GM19043 (cell line): ENCODE results near the gene CCDC7.
"Not testable (repeated sequence)": the region's sequence is repeated elsewhere in the genome, so short reads cannot be mapped to it uniquely, and the experiment has no call there.

Source experiments
- ATAC-seq: cut with Tn5 transposase; IDR thresholded peaks from one replicate; pipeline ENCODE4 v1.9.1; 2021; ENCODE audit warnings: low read depth; ENCODE audit not compliant: unreplicated experiment

The CCDC7 gene

DNA sequence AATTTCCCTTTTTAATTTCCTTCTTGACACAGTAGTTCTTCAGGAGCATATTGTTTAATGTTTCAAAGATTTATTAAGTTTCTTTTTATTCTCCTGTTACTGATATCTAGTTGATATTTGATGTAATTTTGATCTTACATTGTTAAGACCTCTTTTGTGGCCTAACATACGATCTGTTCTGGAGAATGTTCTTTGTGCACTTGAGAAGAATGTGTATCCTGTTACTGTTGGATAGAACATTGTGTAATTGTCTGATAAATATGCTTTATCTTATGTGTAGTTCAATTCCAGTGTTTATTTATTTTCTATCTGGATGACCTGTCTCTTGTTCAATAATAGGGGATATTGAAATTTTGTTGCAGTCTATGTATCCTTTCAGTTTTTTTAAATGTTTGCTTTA is 405.4 kb downstream of the CCDC7 start:
- no peak for ATAC-seq

DNA sequence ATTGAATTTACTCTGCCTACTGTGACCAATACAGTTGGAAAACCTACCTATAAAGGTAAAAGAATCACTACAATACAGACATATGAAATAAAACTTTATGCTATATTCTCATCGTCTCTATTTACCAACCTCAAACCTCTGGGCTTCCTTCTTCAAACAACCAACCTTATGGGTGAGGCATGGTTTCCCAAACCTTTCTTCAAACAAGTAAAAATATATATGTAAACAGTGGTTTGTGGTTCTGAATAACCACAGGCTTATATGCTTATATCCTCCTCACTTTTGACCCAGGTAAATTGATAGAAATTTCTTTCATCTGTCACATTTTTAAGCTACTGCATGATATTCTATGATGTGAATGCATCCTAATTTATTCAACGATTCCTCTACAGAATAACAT is 408.5 kb downstream of the CCDC7 start:
- ATAC-seq: no peak

DNA sequence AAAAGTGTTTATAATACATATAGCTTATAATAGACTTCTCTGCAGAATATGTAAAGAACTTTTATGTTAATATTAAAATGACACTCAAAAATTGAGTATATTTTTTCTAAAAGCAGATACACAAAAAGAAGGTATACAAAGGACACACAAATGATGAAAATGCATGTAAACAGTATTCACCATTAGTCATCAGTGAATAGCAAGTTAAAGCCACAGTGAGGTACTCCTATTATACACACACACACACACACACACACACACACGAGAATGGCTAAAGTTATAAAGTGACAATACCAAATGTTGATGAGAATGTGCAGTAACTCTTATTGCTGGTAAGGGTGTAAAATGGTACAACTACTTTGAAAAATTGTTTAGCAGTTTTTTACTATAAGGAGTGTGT is 419.2 kb downstream of the CCDC7 start:
- no peak for ATAC-seq

DNA sequence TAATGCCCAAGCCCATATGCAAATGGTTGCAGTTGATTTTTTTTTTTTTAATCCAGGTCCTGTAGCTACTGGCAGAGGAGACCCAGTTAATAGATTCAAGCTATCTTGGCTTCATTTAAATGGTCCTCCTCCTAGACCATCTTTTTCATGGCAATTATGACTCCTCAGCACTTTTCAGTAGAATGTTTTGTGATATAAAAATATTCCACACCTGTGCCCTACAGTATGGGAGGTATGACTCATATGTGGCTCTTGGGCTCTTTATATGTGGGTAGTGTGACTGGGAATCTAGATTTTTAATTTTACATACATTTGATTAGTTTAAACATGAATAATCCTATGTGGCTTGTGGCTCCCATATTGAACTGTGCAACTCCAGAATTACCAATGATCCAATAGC is 432.0 kb downstream of the CCDC7 start:
- ATAC-seq: no peak

DNA sequence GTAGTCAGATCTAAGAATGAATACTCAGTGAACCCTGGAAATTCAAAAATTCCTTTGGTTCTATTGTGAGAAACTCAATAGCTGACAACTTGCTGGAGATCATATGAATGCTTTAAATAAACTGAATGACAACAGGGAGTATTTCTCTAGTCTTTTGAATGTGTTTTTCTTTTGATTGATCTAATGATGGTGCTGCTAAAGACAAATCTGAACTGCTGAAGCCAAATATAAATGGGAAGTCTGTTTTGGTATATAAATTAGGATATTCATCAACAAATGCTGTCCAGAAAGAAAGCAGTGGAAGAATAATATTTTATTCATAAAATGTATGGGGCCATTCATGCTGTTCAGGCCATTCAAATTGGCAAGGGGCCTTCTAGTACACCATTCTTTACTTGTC is 432.7 kb downstream of the CCDC7 start:
- no peak for ATAC-seq

DNA sequence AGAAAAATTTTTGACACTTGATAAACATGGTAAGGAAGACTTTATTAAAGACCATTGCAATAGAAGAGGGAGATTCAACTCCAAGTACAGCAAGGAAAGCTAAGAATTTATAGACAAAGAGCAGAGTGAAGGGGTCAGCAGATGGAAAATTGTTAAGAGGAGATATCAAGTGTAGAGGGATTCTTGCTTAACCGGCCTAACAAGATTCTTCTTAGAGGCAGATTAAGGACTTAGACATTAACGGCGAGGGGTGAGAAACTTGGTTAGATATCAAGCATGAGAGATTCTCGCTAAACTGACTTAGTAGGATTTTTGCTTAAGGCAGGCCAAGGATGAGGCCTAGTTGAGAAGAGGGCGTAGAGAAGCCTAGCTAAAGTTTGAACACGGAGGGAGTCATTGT is 436.1 kb downstream of the CCDC7 start:
- ATAC-seq: no peak

DNA sequence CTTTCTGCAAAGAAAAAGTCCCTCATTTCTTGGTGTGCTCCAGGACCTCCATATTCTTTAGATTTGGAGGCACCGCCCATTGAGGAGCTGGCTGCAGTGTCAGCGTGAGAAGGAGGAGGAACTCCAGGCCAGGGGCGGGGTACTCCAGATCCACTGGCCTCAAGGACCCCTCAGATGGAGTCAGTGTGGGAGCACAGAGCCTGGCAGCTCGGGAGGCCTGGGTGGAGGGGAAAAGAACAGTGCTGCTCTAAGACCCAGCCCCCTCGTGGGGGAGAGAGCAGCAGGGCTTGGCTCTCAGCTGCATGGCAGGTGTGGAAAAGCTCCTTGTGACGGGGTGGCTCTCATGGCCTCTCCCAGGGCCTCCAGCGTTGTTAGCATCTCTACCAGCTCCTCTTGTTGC is 441.5 kb downstream of the CCDC7 start:
- ATAC-seq: no peak

DNA sequence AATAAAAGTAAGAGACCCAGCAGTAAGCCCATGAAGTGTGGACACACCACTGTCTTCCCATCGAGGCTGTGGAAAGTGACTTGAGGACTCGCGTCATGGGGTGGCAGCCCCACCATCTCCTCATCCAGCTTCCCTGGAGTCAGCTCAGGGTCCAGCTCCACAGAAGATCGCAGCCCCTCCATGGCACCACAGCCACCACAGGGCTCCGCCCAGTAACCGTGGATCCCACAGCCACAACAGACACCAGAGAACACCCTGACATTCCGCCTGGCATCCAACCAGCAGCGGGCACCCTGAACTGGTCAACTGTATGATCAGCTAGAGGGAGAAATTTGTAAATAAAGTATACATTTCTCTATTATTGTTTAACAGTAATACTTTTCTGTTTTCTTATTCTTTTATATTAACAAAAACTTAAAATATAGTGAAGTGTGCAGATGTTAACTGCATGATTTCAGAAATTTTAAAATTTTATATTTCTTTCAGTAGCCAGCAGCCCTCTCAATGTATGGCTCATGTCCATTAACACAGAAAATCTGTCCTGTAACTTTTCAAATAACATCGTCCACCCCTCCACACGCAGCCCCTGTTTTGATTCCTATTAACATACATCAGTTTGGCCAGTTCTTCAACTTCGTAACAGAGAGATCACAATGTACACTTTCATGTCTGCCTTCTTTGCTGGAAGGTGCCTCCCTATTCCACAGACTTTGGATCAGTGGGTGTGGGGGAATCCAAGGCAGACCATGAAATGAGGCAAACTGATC is 442.4 kb downstream of the CCDC7 start:
- ATAC-seq: no peak

DNA sequence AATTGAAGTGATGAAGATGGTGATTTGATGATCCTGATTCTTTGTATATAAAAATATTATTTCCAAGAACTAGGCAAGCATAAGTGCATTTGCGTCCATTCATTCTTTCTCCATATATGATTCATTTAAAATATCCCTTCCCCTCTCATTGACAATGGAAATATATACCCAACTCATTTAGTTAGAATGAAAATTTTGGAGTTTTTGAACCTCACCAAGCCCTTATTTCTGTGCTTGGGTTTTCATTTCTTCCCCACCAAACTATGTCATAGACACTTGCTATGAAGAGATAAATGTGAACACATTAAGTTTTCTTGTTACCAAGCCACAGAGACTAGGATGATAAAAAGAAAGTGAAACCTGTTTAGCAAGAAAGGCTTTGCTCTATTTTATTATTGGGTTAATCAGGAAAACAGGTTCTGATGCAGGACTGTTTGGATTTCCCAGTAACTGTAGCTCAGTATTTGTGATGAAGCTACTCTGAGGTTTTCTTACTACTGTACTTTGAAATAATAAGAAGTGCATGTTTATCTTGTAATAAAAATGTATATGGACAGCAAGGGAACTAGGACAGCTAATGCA is 443.8 kb downstream of the CCDC7 start:
- ATAC-seq: no peak

DNA sequence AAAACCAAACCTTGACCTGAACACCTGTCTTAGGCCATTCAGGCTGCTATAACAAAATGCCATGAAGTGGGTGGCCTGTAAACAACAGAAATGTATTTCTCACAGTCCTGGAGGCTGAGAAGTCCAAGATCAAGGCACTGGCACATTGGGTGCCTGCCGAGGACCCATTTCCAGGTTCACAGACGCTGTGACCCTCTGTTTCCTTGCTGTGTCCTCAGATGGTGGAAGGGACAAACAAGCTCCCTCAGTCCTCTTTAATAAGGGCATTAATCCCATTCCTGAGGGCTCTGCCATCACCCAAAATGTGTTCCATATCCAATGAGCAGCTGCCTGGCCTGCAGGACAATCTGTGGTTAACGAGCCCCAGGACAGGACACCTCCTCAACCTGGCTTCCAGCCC is 444.5 kb downstream of the CCDC7 start:
- no peak for ATAC-seq

DNA sequence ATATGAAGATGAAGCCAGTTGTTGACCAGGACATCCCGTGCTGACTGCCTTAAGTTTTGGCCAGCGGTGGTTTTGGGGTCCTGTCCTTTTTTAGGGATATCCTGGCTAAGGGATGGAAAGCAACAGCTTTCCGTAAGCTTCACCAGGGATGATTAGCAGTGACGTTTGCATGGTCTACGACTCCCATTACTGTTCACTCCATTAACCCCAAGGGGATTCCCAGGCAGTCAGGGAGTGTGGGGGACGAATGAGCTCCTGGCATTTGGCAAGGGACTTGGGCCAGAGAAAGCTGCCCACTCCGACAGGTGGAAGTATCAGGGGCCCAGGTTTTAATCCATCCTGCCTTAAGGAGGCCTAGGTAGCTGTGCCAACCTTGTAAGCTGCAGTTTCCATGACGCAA is 445.3 kb downstream of the CCDC7 start:
- ATAC-seq: no peak

DNA sequence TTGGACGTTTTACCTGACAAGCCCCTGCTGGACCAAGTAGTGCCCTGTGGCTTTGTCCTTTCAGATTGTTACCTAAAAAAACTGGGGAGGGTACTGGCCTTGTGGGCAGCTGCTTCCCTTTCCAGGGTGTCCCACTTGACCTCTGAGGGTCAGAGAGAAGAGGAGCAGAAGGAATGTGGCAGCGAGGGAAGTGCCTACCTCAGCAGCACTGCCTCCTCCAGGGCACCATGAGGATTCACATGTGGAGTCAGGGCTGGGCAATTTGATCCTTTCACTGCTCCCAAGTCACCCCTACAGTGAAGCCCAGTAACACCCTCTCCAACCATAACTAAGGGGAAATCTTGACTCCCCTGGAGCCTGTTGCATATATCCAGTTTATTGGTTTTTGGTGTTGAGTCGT is 447.5 kb downstream of the CCDC7 start:
- ATAC-seq: no peak

DNA sequence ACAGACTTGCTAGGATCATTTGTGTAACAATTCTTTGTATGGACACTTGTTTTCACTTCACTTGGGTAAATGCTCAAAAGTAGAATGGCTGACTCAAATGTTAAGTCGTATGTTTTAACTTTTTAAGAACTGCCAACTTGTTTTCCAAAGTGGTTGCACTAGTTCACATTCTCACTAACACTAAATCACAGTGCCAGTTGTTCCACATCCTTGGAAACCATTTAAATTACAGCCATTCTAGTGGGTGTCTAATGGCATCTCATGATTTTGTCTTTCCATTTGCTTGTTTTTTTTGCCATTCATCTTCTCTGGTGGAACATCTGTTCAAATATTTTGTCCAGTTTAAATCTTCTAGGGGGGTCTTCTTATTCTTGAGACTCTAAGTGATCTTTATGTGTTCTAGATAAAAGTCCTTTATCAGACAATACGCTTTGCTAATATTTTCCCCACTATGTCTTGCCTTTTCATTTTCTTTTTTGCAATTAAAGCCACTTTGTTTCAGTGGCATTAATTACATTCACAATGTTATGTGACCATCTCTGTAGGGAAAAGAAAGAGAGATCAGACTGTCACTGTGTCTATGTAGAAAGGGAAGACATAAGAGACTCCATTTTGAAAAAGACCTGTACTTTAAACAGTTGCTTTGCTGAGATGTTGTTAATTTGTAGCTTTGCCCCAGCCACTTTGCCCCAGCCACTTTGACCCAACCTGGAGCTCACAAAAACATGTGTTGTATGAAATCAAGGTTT is 448.1 kb downstream of the CCDC7 start:
- ATAC-seq: no peak

DNA sequence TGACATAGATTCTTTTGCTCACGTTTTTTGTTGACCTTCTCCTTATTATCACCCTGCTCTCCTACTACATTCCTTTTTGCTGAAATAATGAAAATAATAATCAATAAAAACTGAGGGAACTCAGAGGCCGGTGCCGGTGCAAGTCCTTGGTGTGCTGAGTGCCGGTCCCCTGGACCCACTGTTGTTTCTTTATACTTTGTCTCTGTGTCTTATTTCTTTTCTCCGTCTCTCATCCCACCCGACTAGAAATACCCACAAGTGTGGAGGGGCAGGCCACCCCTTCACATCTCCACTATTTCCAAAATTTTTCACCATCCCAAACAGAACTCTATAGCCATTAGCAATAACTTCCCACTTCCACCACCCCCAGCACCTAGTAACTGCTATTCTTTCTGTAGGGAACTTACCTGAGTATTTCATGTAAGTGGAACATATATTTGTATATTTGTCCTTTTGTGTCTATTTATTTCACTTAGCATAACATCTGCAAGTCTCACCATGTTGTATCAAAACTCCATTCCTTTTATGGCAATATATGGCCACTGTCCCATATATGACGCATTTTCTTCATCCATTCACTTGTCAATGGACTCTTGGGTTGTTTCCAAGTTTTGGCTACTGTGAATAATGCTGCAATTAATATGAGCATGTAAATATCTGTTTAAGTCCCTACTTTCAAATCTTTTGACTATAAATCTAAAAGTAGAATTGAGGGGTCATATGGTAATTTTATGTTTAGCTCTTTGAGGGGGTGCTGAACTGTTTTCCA is 449.4 kb downstream of the CCDC7 start:
- ATAC-seq: not testable (repeated sequence)

DNA sequence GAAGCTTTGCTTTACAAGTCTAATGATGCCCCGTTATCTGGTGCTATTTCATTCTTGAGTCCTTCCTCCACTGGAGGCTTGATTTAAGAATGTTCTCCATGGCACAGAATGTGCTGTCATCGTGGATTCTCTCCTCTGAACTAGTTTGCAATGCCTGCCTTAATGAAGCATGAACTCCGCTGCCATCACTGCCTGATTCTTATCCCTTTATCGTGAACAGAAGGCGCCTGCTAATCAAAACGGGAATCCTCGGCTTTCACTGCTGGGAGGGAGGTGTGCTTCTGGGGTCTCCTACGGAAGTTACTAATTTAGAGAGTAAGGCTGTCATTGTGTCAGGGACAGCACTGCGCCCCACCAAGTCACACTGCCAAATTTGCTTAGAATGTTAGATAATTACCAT is 455.9 kb downstream of the CCDC7 start:
- ATAC-seq: no peak

DNA sequence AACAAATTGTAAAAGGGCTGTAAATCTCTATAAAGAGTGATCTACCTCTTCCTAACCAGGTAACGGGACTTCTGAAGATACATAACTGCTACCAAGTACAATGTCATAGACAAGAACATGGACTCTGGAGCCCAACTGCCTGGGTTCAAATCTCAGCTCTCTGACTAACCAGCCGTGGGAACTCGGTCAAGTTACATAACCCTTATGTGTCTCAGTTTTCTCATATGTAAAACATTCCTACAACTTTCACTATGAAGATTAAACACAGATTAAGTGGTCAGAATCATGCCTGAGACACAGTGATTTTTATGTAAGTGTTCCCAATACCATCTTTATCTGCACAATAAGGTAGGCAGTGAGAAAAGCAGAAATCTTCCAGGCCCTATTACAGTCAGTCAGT is 459.5 kb downstream of the CCDC7 start:
- no peak for ATAC-seq

DNA sequence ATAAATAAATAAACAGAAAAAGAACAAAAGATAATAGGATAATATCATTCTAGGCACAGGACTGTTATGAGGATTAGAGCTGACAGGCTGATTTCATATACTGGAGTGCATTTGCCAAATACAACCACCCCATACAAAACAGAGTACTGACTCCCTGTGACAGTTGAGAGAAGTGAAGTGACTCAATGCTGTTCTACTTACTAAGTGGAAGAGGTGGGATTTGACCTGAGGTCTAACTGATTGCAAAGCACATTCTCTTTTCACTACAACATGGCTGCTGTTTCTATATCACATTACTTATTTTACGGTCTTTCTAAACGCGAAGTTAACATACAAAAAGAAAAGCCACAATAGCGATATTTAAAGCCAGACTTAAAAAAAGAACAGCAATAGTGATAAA is 460.7 kb downstream of the CCDC7 start:
- no peak for ATAC-seq

DNA sequence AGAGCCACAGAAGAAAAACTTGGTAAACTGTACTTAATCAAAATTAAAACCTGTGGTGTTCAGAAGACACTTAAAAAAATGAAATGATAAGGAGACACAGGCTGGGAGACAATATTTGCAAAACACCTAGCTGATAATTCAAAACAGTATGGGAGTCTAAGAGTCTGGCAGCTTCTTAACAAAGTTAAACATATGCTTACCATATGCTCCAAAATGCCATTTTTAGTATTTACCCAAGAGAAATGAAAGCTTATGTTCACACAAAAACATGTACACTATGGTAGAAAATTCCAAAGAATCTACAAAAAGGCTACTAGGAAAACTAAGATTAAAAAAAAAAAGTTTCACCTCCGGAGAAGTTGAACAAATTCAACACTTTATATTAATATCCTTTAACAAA is 463.5 kb downstream of the CCDC7 start:
- no peak for ATAC-seq

DNA sequence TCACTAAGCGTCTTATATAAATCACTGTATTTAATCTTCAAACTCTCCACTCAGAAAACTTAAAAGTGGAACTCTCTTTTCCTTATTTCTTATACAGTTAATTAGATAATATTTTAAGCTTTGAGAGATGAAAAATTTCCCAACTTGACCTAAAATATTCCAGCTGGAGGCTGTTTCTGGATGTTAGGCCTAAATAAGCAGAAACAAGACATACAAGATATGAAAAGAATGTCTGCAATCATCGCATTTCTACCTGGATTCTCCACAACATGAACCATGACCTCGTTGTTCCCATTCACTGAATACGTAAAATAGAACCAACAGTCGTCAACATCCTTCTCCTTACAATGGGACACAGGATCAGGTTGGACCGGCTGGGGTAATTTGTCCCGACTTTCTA is 464.0 kb downstream of the CCDC7 start:
- not testable (repeated sequence) for ATAC-seq

DNA sequence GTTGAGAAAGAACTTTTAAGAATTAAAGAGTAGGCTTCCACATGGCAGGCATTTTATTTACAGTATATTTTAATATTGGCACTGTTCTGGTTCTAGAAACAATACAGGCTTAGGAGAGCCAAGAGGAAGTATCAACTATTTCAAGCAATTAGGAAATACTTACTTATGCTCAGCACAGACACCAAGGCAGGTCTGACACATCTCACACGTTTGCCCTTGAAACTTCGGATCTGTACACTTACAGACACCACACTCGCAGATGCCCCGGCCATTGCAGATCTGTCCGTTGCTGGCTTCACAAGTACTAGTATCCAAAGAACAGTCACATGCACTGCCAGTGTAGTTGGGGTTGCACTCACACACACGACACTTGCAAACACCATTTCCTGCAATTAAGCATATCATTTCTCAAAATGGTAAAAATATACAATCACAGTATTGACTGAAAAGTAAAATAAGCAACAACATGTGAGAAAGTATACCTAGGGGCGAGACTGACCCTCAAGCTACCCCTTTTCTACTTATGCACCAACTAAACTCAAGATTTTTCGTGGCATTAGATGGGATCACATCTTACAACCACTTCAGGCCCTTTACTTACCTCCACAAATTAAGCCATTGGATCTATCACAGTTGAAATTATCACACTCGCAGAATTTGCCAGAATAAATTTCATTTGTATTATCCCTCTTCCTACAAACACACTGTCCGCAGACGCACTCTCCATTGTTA is 465.5 kb downstream of the CCDC7 start:
- ATAC-seq: no peak
